Retina (tissue), 1 donor: ENCODE data around the gene IL1F10.

Experiments used
- DNase-seq: peaks from one replicate; pipeline ENCODE4 v3.0.0-alpha.2; 2016

Gene IL1F10, protein sequence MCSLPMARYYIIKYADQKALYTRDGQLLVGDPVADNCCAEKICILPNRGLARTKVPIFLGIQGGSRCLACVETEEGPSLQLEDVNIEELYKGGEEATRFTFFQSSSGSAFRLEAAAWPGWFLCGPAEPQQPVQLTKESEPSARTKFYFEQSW

GRCh38 chr2:113067681-113068080 lies at the start of gene IL1F10:
TSS of gene IL1F10 (plus strand) at chr2:113067970. CDS start at chr2:113072739, 4,769 bp downstream.
- DNase-seq, result no peak

DNA sequence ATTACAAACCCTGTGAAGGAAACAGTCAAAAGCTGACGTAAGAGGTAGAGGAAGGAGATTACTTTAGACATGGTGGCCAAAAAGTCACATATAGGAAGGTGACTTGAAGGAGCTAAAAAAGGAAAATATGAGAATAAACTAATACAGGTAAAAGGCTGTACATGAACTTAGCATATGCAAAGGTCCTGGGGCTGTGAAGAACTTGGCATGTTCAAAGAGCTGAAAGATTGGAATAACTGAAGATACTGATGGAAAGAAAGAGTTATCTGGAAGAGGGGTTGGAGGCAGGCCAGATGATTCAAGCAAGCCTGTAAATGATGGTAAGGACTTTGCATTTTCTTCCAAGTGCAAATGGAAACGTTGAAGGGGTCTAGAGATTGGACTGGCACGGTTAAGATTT lies 49.3 kb upstream of the IL1F10 start:
- no peak for DNase-seq

DNA sequence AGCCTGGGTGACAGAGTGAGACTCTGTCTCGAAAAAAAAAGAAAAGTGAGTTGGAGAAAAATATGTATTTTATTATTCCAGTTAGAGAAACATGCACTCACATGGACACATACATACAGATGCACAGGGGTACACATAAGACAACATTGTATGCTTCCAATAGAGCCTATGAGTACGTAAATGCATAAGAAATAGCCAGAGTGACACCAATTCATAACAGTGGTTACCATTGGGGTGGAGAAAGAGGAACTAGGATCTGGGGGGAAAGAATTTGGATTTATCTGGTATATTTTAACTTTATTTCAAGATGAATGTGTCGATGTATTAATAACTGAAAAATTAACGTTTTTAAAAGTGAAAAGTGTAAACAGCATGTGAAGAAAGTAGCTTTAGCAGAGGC lies 46.5 kb upstream of the IL1F10 start:
- DNase-seq, result no peak

DNA sequence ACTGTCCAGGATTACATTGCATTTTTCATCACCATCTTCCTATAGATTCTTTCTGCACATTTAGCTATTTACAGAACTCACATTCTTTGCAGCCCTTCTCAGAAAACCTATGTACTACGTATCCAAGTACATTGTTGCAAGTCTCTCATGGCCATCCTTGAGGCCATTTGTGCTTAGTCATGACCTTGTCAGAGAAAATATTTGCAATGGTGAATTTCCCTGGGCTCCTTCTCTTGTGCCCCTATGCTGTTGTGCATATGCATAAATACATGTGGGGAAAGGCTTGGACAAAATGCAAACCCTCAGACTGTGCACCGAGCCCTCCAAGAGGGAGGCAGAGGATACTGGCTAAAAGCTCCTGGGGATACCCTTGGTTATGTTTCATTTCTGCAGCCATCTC lies 43.0 kb upstream of the IL1F10 start:
- DNase-seq, result no peak

- no peak for DNase-seq
These were observed 42.0 kb upstream of the IL1F10 start for GRCh38 chr2:113025737-113026136.

- DNase-seq, result no peak
These were observed 40.1 kb upstream of the IL1F10 start for GRCh38 chr2:113027691-113028090.

DNA sequence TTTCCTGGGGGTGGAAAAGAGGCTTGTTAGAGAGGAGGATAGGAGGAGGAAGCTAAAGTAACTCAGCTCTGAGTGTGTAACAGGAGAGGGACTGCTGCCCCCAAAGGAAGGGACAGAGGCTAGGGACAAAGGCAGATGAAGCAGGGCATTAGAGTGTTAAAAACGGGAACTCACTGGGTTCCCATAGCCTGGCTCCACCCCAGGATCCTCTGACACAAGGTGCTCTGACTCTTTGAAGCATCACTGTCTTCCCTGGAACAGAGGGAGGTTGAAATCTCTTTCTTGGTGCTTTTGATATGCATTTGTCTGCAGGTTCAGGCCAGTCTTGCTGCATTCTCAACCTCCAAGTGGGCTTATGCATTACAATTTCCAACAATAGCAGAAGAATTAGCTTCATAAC lies 39.7 kb upstream of the IL1F10 start:
- no peak for DNase-seq

- DNase-seq, result no peak
These were observed 35.0 kb upstream of the IL1F10 start for GRCh38 chr2:113032737-113033136.

GRCh38 chr2:113034016-113034415 lies 33.8 kb upstream of the IL1F10 start:
- no peak for DNase-seq

GRCh38 chr2:113036763-113037162 lies 31.0 kb upstream of the IL1F10 start:
- no peak for DNase-seq

GRCh38 chr2:113038291-113038690 lies 29.5 kb upstream of the IL1F10 start:
- no peak for DNase-seq

- no peak for DNase-seq
These were observed 28.6 kb upstream of the IL1F10 start for GRCh38 chr2:113039158-113039557.

DNA sequence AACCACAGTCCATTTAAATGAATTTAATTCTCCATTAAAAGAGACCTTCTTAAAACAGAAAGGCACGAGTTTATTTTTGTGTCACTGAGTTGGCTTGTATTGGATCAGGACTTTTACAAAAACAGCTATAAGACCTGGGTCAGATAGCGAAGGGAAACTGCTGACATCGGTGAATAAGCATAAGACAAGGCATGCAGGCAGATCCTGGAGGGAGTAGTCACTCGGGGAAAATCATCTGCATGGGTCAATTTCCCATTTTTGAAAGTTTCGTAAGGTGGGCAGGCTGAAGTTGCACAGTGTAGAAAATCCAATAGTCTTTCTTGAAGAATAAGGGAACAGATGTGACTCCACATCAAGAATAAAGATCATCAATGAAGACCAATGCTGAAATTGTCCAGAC lies 28.1 kb upstream of the IL1F10 start:
- DNase-seq, result no peak

GRCh38 chr2:113041871-113042270 lies 25.9 kb upstream of the IL1F10 start:
- no peak for DNase-seq

DNA sequence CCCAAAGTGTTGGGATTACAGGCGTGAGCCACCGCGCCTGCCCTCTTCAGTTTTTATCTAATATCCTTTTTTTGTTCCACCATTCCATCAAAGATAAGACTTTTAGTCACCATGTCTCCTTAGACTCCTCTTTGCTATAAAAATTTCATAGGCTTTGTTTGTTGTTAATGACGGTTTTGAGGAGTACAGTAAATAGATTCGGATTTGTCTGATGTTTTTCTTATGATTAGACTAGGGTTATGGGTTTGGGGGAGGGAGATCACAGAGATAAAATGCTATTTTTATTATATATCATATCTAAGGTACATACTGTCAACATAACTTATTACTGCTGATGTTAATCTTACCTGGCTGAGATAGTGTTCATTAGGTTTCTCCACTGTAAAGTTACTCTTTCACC lies 21.3 kb upstream of the IL1F10 start:
- no peak for DNase-seq

- DNase-seq, result no peak
These were observed 16.6 kb upstream of the IL1F10 start for GRCh38 chr2:113050921-113051895.

GRCh38 chr2:113052396-113052917 lies 15.3 kb upstream of the IL1F10 start, which contains the start of gene IL36B:
TSS of gene IL36B (minus strand) at chr2:113052867.
- DNase-seq, result no peak

DNA sequence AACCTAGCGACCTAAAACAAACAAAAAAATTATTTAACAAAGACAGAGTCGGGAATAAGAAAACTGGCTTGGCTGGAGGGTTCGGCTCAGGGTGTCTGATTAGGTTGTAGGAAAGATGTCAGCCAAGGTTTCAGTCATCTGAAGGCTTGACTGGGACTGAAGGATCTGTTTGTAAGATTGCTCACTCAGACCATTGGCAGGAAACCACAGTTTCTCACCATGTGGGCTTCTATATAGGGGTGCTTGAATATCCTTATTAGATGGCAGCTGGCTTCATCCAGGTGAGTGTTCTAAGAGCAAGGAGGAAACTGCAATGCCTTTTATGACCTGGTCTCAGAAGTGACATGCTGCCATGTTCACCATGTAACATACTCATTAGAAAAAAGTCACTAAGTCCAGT lies 14.1 kb upstream of the IL1F10 start:
- DNase-seq, result no peak

- no peak for DNase-seq
These were observed 13.7 kb upstream of the IL1F10 start for GRCh38 chr2:113054066-113054465.

DNA sequence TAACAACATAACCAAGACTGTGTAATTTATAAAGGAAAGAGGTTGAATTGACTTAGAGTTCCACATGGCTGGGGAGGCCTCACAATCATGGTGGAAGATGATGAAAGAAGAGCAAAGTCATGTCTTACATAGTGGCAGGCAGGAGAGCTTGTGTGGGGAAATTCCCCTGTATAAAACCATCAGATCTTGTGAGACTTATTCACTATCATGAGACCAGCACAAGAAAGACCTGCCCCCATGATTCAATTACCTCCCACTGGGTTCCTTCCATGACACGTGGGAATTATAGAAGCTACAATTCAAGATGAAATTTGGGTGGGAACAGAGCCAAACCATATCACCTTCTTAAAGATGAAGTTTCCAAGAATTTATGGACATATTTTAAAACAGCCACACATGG lies 11.2 kb upstream of the IL1F10 start:
- no peak for DNase-seq

DNA sequence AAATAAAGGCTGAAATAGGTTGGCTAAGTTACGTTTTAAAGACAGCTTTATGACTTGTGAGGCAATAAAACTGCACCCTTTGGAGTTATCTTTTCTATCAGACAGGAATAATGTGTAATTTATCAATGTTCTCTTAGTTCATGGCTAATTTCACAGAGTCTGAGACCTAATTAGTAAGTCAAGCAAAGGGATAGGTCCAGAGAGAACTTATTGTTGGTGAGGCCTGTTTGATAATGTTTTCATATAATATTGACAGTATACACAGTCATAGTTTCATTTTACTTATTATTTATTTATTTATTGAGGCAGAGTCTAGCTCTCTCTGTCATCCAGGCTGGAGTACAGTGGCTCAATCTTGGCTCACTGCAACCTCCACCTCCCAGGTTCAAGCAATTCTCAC lies 10.7 kb upstream of the IL1F10 start:
- no peak for DNase-seq

GRCh38 chr2:113058411-113058994 lies 9.3 kb upstream of the IL1F10 start:
- DNase-seq, result no peak
